Lower lobe of right lung (tissue), 2 donors: Measurements from ENCODE around the gene CNNM2. TPM values are rescaled to one million over a fixed set of nuclear protein-coding genes. Genes with fewer than 3 reads are reported as not detected.
"Not testable (repeated sequence)": the region's sequence is repeated elsewhere in the genome, so short reads cannot be mapped to it uniquely, and the experiment has no call there.

Experiments used
- ATAC-seq, 2 donors: fragments of 200-7000 bp; cut with Tn5 transposase; one replicate each; pipeline ENCODE4 v1.9.1; 2020 to 2022; ENCODE audit warnings: mild to moderate bottlenecking in 2 of 2, moderate library complexity in 2 of 2
- DNase-seq: peaks from one replicate; pipeline ENCODE4 v3.0.0-alpha.2; 2020
- H3K27ac ChIP-seq: fragments of 200-600 bp; one replicate; pipeline ENCODE4 v1.8.0; 2022
- H3K27me3 ChIP-seq: fragments of 200-600 bp; one replicate; pipeline ENCODE4 v1.8.0; 2022; ENCODE audit warnings: low read depth
- H3K36me3 ChIP-seq: fragments of 200-600 bp; one replicate; pipeline ENCODE4 v1.8.0; 2022; ENCODE audit warnings: mild to moderate bottlenecking
- H3K4me1 ChIP-seq: fragments of 200-600 bp; one replicate; pipeline ENCODE4 v1.8.0; 2022
- H3K4me3 ChIP-seq: fragments of 200-600 bp; one replicate; pipeline ENCODE4 v1.8.0; 2022; ENCODE audit warnings: mild to moderate bottlenecking
- H3K9me3 ChIP-seq: fragments of 200-600 bp; one replicate; pipeline ENCODE4 v1.8.0; 2022
- CTCF ChIP-seq: fragments of 200-600 bp; IDR thresholded peaks from one replicate; pipeline ENCODE4 v1.8.0; 2022; ENCODE audit warnings: antibody characterized with exemption, mild to moderate bottlenecking
- intact Hi-C: fragments of 100-400 bp; cut with DNase I; formaldehyde crosslinking; loops from one replicate; pipeline ENCODE4 v1.11.0; 2022
- total RNA-seq: library from RNA; stranded (reverse); fragmentation: NEBNext Ultra II Directional; extraction: Animal tissue kit (Norgen Biotek cat#: 25700); gene quantifications from one replicate; pipeline ENCODE4 v1.2.1, GENCODE V29; 2021
- donor health status: DM: no; HTN: yes; CAD: no; lungs with severe emphysema.

Gene CNNM2
- total RNA-seq, 1 donor from 2014 or later = 12.1 TPM

DNA sequence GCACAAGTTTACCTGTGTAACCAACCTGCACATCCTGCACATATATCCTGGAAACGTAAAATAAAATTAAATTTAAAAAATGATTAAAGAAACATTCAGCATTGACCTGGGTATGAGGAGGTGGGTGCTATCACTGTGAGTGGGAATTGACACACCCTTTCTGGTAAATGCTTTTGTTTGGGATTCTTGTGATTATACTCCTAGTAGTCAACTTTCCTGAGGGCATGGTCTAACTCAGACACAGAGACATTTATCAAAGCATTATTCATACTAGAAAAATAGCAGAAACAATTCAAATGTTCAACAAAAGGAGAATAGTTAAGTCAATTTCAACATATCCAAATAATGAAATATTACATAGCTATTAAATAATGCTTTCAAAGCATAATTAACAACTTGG lies 44.2 kb downstream of the CNNM2 start:
- ATAC-seq (no peak), DNase-seq (no peak)
- Histone ChIP-seq H3K36me3 (no peaks in the 10 kb centered on the region), H3K27me3 (no peaks in the 10 kb centered on the region), H3K4me3 (no peak overlapping the region), H3K4me1 (no peaks in the 10 kb centered on the region), H3K9me3 (no peaks in the 10 kb centered on the region), H3K27ac (no peak overlapping the region)
- no peak for TF ChIP-seq CTCF
- intact Hi-C loops = no loop called here

GRCh38 chr10:102962951-102963755 lies 45.1 kb downstream of the CNNM2 start:
- DNase-seq (no peak), ATAC-seq (no peak)
- no peak overlapping the region for H3K27ac ChIP-seq
- intact Hi-C loops = no loop called here
- no peak overlapping the region for H3K4me3 ChIP-seq
- no peak for TF ChIP-seq CTCF
- H3K27me3 ChIP-seq = no peaks in the 10 kb centered on the region
- no peaks in the 10 kb centered on the region for H3K4me1 ChIP-seq
- no peaks in the 10 kb centered on the region for H3K9me3 ChIP-seq
- no peaks in the 10 kb centered on the region for H3K36me3 ChIP-seq

- no peaks in the 10 kb centered on the region for H3K9me3 ChIP-seq
- no peak for DNase-seq
- H3K4me3 ChIP-seq = no peak overlapping the region
- H3K27me3 ChIP-seq = no peaks in the 10 kb centered on the region
- ATAC-seq = no peak
- no peaks in the 10 kb centered on the region for H3K36me3 ChIP-seq
- no peak overlapping the region for H3K27ac ChIP-seq
- intact Hi-C loops = no loop called here
- TF ChIP-seq CTCF = no peak
- H3K4me1 ChIP-seq = no peaks in the 10 kb centered on the region
These were observed 45.6 kb downstream of the CNNM2 start for GRCh38 chr10:102963756-102964025.

GRCh38 chr10:102964064-102964463 lies 46.0 kb downstream of the CNNM2 start:
- H3K4me1 ChIP-seq, H3K27ac ChIP-seq, H3K9me3 ChIP-seq, H3K4me3 ChIP-seq, H3K36me3 ChIP-seq, DNase-seq, ATAC-seq, H3K27me3 ChIP-seq, intact Hi-C loops: not testable (repeated sequence)

GRCh38 chr10:102964713-102965112 lies 46.6 kb downstream of the CNNM2 start:
- no peak for TF ChIP-seq CTCF
- Histone ChIP-seq H3K36me3 (no peaks in the 10 kb centered on the region), H3K4me1 (no peaks in the 10 kb centered on the region), H3K4me3 (no peak overlapping the region), H3K27ac (no peak overlapping the region), H3K27me3 (no peaks in the 10 kb centered on the region), H3K9me3 (no peaks in the 10 kb centered on the region)
- no peak for ATAC-seq
- no peak for DNase-seq
- intact Hi-C loops = no loop called here

DNA sequence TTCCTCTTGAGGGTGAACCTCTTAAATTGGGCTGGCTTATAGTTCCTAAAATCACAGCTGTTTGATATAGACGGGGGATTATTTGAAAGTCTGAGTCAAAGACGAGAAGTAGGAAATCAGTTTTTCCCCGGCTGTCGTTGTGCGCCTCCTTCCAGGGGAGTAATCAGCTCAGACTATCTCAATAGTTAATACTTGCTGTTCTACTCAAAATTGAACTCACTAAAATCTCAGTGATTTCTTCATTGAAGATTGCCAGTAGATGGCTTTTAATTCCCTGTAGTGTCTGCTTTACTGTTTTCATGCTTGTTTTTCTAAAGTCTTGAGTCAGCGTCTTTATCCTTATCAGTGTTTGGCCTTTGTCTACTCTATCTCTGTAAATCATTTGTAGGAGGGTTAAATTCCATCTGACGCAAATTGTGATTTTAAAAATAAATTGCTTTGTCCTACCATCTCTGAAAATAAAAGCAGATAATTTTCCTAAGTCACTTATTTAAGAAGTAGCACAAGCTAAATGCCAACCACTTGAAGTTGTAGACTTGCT lies 47.3 kb downstream of the CNNM2 start:
- no peaks in the 10 kb centered on the region for H3K4me1 ChIP-seq
- intact Hi-C loops = no loop called here
- ATAC-seq = no peak
- H3K36me3 ChIP-seq = no peaks in the 10 kb centered on the region
- H3K27ac ChIP-seq = no peak overlapping the region
- no peaks in the 10 kb centered on the region for H3K27me3 ChIP-seq
- TF ChIP-seq CTCF = no peak
- H3K9me3 ChIP-seq = no peaks in the 10 kb centered on the region
- no peak for DNase-seq
- H3K4me3 ChIP-seq = no peak overlapping the region
